ENCODE data around the gene USP11.
"Not testable (repeated sequence)": the region's sequence is repeated elsewhere in the genome, so short reads cannot be mapped to it uniquely, and the experiment has no call there.

USP11 gene

DNA sequence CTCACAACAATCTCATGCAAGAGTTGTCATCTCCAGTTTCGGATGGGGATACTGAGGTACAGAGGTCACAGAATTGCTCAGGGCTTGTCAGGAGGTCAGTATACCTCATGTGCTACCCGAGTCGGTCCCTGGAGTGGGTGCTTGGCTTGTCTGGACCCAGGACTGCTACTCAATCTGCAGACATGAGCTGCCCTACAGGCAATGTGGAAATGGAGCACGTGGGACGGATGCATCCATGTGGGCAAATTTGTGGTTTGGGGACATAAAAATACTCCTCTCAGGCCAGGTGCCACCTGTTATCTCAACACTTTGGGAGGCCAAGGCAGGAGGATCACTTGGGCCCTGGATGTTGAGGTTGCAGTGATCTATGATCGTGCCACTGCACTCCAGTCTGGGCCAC is 15.8 kb downstream of the USP11 start:
- DNase-seq: no peak

DNA sequence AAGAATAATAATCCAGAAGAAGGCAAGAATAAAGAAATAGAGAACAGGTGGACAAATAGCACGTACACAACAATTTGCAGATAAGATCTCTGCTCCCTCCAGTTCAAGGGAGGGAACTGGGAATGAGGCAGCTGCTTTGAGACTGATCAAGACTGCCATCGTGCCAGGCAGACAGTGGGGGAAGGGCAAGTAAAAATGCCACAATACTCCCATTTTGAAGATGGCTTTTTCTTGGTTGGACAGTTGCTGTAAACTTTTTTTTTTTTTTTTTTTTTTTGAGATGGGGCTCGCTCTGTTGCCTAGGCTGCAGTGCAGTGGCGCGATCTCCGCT is 17.2 kb downstream of the USP11 start:
- DNase-seq: no peak

DNA sequence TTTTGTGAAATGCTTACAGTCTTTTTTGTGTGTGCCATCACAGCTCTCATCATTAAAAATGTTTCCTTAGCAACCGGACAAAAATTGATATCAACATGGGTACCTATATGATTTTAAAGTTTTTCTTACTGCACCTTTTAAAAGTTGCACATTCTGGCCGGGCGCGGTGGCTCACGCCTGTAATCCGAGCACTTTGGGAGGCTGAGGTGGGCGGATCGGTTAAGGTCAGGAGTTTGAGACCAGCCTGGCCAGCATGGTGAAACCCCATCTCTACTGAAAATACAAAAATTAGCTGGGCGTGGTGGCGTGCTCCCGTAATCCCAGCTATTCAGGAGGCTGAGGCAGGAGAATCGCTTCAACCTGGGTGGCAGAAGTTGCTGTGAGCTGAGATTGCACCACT is 24.8 kb downstream of the USP11 start:
- DNase-seq: not testable (repeated sequence)

DNA sequence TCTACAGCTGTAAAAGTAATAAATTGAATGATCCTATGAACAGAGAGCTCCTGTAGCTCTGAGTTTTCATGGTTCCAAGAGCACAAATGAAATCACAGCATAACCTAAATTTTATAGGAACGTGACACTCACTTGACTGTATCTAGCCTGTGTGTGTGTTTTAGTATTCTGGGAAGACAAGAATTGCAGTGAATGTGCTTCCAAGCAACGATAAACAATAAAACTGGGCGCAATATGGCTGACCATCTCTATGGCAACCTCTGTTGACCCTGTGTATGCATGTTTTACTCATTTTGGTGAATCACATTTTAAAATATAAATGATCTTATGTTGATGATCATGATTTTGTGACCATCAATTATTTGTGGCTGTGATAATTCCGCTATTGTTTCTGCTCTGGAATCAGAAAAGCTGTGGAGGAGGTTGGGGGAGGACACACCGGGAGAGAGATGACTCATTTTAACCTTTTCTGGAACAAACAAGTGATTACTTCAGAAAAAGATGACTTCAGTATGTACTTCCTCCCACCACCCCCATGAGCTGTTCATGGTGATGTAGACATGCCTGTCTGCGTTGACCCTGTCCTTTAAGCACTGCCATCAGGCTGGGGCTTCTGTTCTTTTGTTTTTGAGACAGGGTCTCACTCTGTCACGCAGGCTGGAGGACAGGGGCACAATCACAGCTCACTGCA is 31.8 kb downstream of the USP11 start:
- no peak for DNase-seq

DNA sequence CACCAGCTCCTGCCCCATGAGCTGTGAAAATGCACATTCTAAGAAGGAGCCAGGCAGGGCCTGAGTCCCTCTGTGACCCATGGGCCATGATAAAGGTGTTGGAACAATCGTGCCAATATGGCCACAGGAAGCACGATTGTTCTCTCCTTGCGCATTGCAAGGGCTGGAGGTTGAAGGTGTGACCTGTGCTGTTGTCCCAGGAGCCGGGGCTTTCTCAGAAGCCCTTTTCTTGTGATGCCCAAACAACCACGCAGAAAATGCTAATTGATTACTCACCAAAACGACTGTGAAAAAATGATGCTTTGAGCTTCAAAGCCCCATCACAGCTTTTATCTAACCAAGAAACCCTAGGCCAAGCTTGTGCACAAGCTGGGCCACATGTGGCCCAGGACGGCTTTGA is 33.8 kb downstream of the USP11 start:
- no peak for DNase-seq

DNA sequence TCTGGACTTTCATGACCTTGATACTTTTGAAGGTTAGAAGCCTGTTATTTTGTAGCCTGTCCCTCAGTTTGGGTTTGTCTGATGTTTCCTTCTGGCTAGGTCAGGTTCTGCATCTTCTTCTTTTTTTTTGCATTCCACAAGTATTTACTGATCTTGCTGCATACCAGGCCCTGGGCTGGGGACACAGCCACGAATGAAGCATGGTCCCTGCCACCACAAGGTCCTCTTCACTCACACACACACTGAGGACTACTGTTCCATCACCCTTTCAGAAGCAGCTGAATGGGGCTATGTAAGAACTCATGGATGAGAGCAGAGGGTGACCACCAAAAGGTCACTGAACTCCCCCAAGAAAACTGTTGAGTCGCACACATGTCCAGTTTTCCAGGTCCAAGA is 39.2 kb downstream of the USP11 start:
- DNase-seq: no peak

DNA sequence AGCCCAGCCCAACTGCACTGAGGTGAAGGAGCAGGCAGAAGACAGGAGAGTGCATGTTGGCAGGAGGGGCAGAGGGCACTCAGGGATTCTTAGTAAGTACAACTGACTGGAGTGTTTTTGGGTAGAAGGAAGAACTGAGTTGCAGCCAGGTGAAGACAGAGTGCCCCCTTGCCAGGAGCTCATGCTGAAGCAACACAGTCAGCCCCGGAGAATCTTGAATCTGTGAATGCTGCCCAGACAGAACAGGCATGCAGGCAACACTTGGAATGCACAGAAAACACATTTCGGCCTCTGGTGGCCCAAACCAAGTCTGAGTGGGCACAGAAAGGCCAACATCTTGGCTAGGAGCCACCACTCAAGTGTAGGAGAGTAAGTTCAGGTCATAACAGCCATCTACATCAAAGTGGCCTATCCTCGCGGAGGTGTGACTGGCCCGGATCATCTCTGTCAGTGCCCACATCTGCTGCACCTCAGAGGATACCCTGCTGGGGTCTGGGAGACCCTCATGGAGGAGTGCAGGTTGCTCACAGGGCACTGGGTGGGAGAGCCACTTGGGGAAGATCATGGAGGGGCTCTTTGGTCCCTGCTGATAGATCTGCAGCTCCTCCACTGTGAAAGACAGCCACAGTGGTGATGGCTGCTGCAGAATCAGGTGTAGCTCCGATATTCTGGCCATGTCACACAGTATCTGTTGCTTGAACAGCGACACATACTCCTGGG is 40.4 kb downstream of the USP11 start:
- DNase-seq: no peak

DNA sequence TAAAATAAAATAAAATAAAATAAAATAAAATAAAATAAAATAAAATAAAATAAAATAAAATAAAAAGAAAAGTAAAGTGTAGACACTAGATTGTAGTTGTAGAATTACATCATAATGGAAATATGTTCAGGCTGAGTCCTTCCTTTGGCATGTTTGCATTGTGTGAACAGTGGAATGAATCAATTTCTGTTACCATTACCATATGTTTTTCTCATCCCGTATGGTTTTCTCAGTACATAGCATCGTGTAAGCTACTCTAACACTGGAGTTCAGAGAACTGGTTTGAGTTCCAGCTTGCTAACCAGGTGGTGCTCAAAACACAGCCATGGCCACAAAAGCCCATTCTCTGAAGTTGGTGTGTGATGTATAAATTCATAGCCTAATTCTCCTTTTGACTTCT is 45.9 kb downstream of the USP11 start:
- no peak for DNase-seq

DNA sequence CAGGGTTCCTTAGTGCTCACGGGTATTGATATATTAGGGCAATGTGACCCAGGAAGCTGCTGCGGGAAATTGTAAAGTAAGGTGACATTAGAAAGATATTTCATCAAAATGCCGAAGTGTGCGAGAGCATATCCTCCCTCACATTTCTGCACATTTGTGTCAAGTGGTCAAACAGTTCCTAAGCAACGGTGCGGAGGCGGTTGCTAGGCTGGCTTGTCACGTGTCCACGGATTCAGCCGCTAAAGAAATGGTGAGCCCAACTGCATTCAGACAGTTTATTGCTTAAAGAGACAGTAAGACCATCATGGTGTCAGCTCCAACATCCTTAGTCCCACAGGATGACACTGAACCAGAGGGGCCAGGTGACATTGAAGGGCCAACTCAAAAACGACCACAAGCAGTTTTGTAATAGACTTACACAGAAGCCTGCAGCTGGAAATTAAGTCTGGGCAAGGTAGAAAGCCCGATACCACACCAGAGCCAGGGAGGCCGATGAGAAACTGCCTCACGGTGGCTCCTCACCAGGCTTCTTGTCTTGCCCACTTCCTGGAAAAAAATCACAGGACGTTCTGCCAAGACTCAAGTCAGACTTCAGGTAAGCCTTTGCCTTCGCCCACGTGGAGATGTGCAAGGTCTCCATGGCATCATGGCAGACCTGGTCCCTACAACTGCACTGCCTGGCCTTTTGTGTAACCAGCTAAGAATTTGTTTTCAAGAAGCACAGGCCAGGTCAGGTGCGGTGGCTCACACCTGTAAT is 50.4 kb downstream of the USP11 start:
- DNase-seq: no peak

DNA sequence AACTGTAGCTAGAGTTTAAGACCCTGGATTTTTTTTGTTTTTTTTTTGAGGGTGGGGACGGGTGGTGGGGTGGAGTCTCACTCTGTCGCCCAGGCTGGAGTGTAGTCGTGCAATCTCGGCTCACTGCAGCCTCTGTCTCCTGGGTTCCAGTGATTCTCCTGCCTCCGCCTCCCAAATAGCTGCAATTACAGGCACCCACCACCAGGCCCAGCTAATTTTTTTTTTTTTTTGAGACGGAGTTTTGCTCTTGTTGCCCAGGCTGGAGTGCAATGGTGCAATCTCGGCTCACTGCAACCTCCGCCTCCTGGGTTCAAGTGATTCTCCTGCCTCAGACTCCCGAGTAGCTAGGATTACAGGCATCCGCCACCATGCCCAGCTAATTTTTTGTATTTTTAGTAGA is 51.8 kb downstream of the USP11 start:
- not testable (repeated sequence) for DNase-seq

DNA sequence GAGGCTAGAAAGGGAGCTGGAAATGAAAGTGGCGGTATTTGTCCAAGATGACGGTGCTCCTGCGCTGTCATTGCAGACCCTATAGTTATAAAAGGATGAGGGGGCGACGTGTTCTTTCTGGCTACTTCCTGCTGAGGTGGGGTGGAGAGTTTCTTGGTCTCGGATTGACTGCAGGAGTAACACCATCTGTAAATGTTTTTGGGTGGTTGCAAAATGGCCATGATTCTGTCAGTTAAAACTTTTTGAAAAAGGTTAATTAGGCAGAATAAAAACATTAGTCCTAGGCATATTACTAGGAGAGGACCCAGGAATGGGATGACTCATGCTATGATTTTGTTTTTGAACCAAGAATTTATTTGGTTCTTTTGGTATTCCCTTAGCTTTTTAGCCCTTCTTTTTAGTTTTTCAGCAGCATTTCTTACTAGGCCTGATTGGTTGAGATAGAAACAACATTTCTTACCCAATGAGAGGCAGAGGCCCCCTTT is 53.1 kb downstream of the USP11 start:
- DNase-seq: no peak

DNA sequence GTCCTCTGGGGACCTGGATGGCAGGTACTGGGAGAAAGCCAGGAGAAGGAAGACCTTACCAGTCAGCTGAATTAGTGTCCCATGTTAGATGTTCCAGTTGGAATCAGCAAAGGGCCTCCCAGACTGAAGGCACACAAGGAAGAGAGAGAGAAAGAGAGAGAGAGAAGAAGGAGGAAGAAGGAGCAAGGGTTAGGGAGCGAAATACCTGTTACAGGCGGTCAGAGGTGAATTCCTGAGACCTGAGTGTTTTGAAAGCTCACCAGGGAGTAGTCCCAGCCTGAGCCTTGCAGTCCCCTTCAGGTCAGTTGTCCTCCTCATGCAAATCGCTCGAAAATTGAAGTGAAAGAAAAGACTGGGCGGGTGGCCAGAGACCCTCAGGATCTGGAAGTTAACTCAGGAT is 60.3 kb downstream of the USP11 start:
- DNase-seq: no peak

DNA sequence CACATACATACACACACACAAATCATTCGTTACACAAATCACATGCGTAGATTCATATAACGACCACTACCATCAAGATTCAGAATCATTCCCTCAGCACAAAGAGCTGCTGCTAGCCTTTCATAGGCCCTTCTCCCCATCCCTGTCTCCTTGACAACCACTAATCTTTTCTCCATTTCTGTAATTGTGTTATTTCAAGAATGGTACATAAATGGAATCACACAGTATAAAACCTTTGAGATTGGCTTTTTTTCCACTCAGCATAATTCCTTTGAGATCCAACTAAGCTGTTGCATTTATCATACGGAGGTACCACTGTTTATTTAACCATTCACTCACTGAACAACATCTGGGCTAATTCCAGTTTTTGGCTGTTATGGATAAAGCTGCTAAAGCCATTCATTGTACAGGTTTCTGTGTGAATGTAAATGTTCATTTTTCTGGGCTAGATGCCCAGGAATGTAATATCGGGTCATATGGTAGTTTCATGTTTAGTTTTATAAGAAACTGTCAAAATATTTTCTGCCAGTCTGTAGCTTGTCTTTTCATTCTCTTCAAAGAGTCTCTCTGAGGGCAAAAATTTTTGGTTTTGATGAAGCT is 64.1 kb downstream of the USP11 start:
- DNase-seq: no peak

DNA sequence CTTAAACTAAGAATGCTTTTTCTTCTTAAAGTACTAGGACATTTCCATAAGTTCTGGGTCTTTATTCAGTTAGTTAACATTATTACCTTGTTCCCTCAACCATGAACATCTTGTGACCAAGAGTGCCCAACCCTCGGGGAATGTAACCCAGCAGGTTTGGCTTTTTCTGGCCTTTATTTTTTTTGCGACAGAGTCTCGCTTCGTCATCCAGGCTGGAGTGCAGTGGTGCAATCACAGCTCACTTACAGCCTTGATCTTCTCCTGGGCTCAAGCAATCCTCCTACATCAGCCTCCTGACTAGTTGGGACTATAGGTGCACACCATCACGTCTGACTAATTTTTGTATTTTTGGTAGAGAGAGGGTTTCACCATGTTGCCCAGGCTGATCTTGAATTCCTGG is 65.1 kb downstream of the USP11 start:
- DNase-seq: no peak
